Left ventricle myocardium inferior (tissue), 1 donor: Measurements from ENCODE around the gene SLC15A5. TPM values are rescaled to one million over a fixed set of nuclear protein-coding genes. Genes with fewer than 3 reads are reported as not detected.

Experiments used
- DNase-seq: peaks from one replicate; pipeline ENCODE4 v3.0.0-alpha.2; 2020
- H3K27ac ChIP-seq: fragments of 200-600 bp; replicated peaks from 2 replicates; pipeline ENCODE4 v1.8.0; 2021
- H3K27me3 ChIP-seq: fragments of 200-600 bp; 2 replicates; pipeline ENCODE4 v1.8.0; 2021; ENCODE audit warnings: low read depth
- H3K36me3 ChIP-seq: fragments of 200-600 bp; 2 replicates; pipeline ENCODE4 v1.8.0; 2021
- H3K4me1 ChIP-seq: fragments of 200-600 bp; 2 replicates; pipeline ENCODE4 v1.8.0; 2021
- H3K4me3 ChIP-seq: fragments of 200-600 bp; 2 replicates; pipeline ENCODE4 v1.8.0; 2021; ENCODE audit warnings: mild to moderate bottlenecking, moderate library complexity
- H3K9me3 ChIP-seq: fragments of 200-600 bp; replicated peaks from 2 replicates; pipeline ENCODE4 v1.8.0; 2021
- CTCF ChIP-seq: fragments of 200-600 bp; IDR thresholded peaks from 2 replicates; pipeline ENCODE4 v1.8.0; 2021; ENCODE audit warnings: antibody characterized with exemption, mild to moderate bottlenecking, borderline replicate concordance
- intact Hi-C: fragments of 100-400 bp; cut with micrococcal nuclease; formaldehyde crosslinking; loops from one replicate; pipeline ENCODE4 v1.11.0; 2022
- total RNA-seq: library from RNA; stranded (reverse); fragmentation: NEBNext Ultra II Directional; extraction: Animal tissue kit (Norgen Biotek cat#: 25700); gene quantifications from one replicate; pipeline ENCODE4 v1.2.1, GENCODE V29; 2021
- donor health status: DM: no; HTN: yes; CAD: no; lungs with severe emphysema.

SLC15A5 gene
- total RNA-seq, 1 donor from 2014 or later = not detected

- no peaks in the 10 kb centered on the region for H3K4me1 ChIP-seq
- no peak for DNase-seq
- no peaks in the 10 kb centered on the region for H3K27me3 ChIP-seq
- no peak for TF ChIP-seq CTCF
- no peaks in the 10 kb centered on the region for H3K9me3 ChIP-seq
- no peak overlapping the region for H3K4me3 ChIP-seq
- H3K27ac ChIP-seq = peak overlapping the region; percentile 77
- intact Hi-C loops = no loop called here
- H3K36me3 ChIP-seq = no peaks in the 10 kb centered on the region
Measured at GRCh38 chr12:16299403-16299802, 21.9 kb upstream of the SLC15A5 start.

GRCh38 chr12:16297521-16297920 is 20.0 kb upstream of the SLC15A5 start:
- no peaks in the 10 kb centered on the region for H3K27me3 ChIP-seq
- H3K4me1 ChIP-seq = no peaks in the 10 kb centered on the region
- no peak overlapping the region for H3K27ac ChIP-seq
- no peaks in the 10 kb centered on the region for H3K9me3 ChIP-seq
- H3K36me3 ChIP-seq = no peaks in the 10 kb centered on the region
- intact Hi-C loops = no loop called here
- no peak for TF ChIP-seq CTCF
- DNase-seq = no peak
- no peak overlapping the region for H3K4me3 ChIP-seq

- intact Hi-C loops = no loop called here
- Histone ChIP-seq H3K4me1 (no peaks in the 10 kb centered on the region), H3K27ac (no peak overlapping the region), H3K9me3 (no peaks in the 10 kb centered on the region), H3K27me3 (no peaks in the 10 kb centered on the region), H3K36me3 (no peaks in the 10 kb centered on the region), H3K4me3 (no peak overlapping the region)
- no peak for DNase-seq
- no peak for TF ChIP-seq CTCF
Measured at GRCh38 chr12:16294376-16294956, 17.0 kb upstream of the SLC15A5 start.

GRCh38 chr12:16291032-16291431 is 13.5 kb upstream of the SLC15A5 start:
- no peak for DNase-seq
- no peaks in the 10 kb centered on the region for H3K36me3 ChIP-seq
- no peak overlapping the region for H3K4me3 ChIP-seq
- no peak overlapping the region for H3K27ac ChIP-seq
- H3K9me3 ChIP-seq = no peaks in the 10 kb centered on the region
- no peak for TF ChIP-seq CTCF
- no peaks in the 10 kb centered on the region for H3K27me3 ChIP-seq
- no peaks in the 10 kb centered on the region for H3K4me1 ChIP-seq
- intact Hi-C loops = no loop called here

GRCh38 chr12:16285586-16285985 is 8.1 kb upstream of the SLC15A5 start:
- Histone ChIP-seq H3K4me1 (no peaks in the 10 kb centered on the region), H3K4me3 (no peak overlapping the region), H3K27me3 (no peaks in the 10 kb centered on the region), H3K27ac (no peak overlapping the region), H3K9me3 (no peaks in the 10 kb centered on the region), H3K36me3 (no peaks in the 10 kb centered on the region)
- DNase-seq = no peak
- TF ChIP-seq CTCF = no peak
- intact Hi-C loops = no loop called here
